ENCODE results near the gene PLRG1. TPM values are rescaled to one million over a fixed set of nuclear protein-coding genes. Genes with fewer than 3 reads are reported as not detected.

Gene PLRG1
- total and polyA plus RNA-seq, 8 donors: 58.0 to 120 (median 96.6) TPM

DNA sequence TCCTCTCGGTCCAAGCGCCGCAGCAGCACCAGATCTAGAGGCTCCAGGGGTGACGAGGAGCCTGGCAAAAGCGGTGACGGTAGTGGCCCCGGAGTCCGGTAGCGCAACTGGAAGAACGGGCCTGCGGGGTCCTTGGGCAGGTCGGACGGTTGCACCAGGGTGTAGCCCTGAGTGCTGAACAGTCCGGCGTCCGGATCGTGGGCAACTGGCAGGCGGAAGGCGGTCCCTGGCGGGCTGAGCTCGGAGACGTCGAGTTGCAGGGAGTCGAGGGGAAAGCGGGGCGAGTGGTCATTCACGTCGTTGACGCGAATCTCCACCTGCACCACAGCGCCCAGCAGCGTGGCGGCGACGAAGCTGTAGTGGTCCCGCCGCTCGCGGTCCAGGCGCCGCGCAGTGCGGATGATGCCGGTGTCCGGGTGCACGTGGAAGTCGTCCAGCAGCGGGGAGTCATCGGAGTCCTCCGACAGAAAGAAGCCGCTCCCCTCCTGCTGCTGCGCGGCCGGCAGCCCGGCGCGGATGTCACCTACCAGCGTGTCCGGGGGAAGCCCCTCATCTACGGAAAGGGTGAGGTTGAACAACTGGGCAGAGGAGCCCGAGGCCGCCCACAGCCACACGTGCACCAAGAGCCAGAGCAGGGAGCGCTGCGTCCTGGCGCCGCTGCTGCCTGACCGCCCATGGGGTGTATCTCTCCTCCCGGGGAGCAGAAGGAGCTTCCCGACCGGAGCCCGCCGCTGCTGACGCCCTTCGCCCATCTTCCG is 59.4 kb downstream of the PLRG1 start:
- TF ChIP-seq, protein P1, sequence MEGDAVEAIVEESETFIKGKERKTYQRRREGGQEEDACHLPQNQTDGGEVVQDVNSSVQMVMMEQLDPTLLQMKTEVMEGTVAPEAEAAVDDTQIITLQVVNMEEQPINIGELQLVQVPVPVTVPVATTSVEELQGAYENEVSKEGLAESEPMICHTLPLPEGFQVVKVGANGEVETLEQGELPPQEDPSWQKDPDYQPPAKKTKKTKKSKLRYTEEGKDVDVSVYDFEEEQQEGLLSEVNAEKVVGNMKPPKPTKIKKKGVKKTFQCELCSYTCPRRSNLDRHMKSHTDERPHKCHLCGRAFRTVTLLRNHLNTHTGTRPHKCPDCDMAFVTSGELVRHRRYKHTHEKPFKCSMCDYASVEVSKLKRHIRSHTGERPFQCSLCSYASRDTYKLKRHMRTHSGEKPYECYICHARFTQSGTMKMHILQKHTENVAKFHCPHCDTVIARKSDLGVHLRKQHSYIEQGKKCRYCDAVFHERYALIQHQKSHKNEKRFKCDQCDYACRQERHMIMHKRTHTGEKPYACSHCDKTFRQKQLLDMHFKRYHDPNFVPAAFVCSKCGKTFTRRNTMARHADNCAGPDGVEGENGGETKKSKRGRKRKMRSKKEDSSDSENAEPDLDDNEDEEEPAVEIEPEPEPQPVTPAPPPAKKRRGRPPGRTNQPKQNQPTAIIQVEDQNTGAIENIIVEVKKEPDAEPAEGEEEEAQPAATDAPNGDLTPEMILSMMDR (IDR thresholded peaks at IDR 0.05): no peak
- no peaks in the 10 kb centered on the region for H3K36me3 ChIP-seq
- no peak overlapping the region for H3K27ac ChIP-seq
- peaks cover 44 to 86% of the 10 kb centered on the region in 2 donors for H3K27me3 ChIP-seq
- H3K9me3 ChIP-seq: no peaks in the 10 kb centered on the region
- peak; percentile 49 for ATAC-seq
- peaks cover 6 to 16% of the 10 kb centered on the region in 2 donors for H3K4me1 ChIP-seq
- peak overlapping the region in 1 of 2 donors; percentile 22 for H3K4me3 ChIP-seq
- intact Hi-C loops (cut with DNase I): no loop called here
- DNase-seq: peak in 2 of 4 donors; percentile 25 to 77

DNA sequence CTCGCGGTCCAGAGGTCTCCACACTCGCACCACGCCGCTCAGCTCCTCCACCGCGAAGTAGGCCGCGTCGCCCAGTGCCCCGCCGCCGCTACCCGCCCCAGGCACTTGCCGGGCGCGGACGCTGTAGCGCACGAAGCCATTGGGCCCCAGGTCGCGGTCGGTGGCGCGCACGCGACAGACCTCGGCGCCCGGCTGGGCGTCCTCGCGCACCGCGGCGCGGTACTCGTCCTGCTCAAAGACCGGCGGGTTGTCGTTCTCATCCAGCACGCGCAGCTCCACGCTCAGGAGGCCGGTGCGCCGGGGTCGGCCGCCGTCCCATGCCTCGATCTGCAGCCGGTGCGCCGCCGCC is 60.0 kb downstream of the PLRG1 start:
- TF ChIP-seq, protein P1 (IDR thresholded peaks at IDR 0.05): no peak
- Histone ChIP-seq H3K27ac (no peak overlapping the region), H3K36me3 (no peaks in the 10 kb centered on the region), H3K4me1 (peaks cover 6 to 16% of the 10 kb centered on the region in 2 donors), H3K4me3 (peak overlapping the region in 1 of 2 donors; percentile 22), H3K27me3 (peaks cover 42 to 81% of the 10 kb centered on the region in 2 donors), H3K9me3 (no peaks in the 10 kb centered on the region)
- peak in 1 of 4 donors; percentile 75 for DNase-seq
- intact Hi-C loops (cut with DNase I): no loop called here
- no peak for ATAC-seq

DNA sequence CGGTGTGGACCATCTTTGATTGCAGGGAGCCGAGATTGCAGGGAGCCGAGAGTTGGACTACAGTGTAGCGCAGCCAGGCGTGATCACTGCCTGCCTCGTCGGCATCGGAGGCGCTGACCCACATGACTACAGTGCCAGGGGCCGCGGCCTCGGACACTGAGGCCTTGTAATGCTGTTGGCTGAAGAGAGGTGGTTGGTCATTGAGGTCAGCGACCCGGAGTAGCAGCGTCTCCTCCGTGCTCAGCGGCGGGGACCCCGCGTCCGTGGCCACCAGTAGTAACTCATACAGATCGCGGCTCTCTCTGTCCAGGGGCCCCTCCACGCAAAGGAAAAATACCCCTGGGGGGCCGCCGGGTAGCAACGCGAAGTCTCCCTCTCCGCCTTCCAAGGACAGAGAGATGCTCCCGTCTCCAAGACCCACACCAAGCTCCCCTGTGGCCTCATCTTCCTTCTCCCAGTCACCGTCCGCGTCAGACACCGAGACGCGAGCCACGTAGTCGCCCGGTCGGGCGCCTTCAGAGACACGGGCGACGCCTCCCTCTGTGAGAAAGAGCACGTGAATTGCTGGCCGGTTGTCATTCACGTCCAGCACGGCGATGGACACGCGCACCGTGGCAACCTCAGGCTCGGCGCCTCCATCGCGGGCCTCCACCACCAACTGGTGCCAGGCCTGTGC is 60.5 kb downstream of the PLRG1 start:
- no peak overlapping the region for H3K27ac ChIP-seq
- peaks cover 42 to 76% of the 10 kb centered on the region in 2 donors for H3K27me3 ChIP-seq
- intact Hi-C loops (cut with DNase I): no loop called here
- H3K9me3 ChIP-seq: no peaks in the 10 kb centered on the region
- ATAC-seq: no peak
- peak in 1 of 4 donors; percentile 68 for DNase-seq
- H3K36me3 ChIP-seq: no peaks in the 10 kb centered on the region
- H3K4me3 ChIP-seq: no peak overlapping the region
- TF ChIP-seq, protein P1 (IDR thresholded peaks at IDR 0.05): no peak
- H3K4me1 ChIP-seq: peaks cover 6 to 16% of the 10 kb centered on the region in 2 donors

DNA sequence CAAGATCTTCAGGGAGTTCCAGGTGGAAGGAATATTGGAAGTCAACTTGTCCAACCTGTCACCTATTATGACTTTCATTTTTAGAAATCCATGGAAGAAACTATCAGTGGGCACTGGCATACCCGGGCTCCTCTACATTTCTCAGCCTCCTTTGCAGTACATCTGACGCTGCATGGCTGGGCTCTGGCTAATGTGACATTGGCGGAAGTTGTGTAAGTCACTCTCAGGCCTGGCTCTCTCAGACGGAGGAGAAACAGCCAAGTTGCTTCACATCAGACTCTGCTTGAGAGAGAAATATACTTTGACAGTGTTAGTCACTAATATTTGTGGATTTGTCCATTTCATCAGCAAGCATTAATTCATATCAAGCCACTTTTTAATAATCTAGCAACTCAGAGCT is 63.1 kb downstream of the PLRG1 start:
- ATAC-seq (no peak), DNase-seq (peak in 1 of 4 donors; percentile 30)
- Histone ChIP-seq H3K4me3 (no peak overlapping the region), H3K27ac (no peak overlapping the region), H3K36me3 (no peaks in the 10 kb centered on the region), H3K27me3 (peaks cover 29 to 50% of the 10 kb centered on the region in 2 donors), H3K9me3 (no peaks in the 10 kb centered on the region), H3K4me1 (peaks cover 6 to 14% of the 10 kb centered on the region in 2 donors)
- intact Hi-C loops (cut with DNase I): no loop called here
- TF ChIP-seq, protein P1 (IDR thresholded peaks at IDR 0.05): no peak

DNA sequence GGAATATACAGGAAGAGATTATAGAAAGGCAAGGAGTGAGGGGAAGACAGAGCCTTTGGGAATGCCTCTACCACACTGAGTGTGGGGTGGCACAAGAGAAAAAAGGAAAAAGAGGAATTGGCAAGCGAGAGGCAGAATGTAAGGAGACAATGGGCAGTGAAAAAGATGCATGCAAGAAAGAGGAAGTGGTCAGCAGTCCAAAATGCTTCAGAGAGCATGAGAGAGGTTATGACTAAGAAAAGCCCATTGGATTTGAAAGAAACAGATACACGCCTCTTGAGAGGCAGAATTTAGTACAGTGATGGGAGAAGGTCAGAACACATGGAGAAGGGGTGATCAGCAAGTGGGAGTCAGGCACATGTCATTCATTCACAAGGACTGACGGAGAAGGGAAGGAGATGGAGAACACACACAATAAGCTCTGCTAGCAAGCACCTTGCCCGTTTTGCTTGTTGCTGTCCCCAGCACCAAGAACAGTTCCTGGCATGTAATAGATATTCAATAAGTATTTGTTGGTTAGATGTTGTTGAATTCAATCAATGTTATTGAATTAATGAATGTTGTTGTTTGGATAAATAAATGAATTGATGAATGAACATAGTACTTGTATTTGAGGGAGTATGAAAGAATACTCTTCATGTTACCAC is 65.0 kb downstream of the PLRG1 start:
- peaks cover 12 to 31% of the 10 kb centered on the region in 2 donors for H3K27me3 ChIP-seq
- no peak overlapping the region for H3K4me3 ChIP-seq
- intact Hi-C loops (cut with DNase I): no loop called here
- no peak for DNase-seq
- H3K27ac ChIP-seq: no peak overlapping the region
- H3K4me1 ChIP-seq: no peaks in the 10 kb centered on the region
- TF ChIP-seq, protein P1 (IDR thresholded peaks at IDR 0.05): no peak
- H3K9me3 ChIP-seq: no peaks in the 10 kb centered on the region
- H3K36me3 ChIP-seq: no peaks in the 10 kb centered on the region
- no peak for ATAC-seq

Measured in left lung (tissue), 10 donors.